GM21528 (cell line): ENCODE results near the gene TTC9.

ENCODE experiments used
- ATAC-seq: cut with Tn5 transposase; IDR thresholded peaks from one replicate; pipeline ENCODE4 v1.9.1; 2021; ENCODE audit warnings: mild to moderate bottlenecking, moderate library complexity; ENCODE audit not compliant: unreplicated experiment, low FRiP score

The TTC9 gene

DNA sequence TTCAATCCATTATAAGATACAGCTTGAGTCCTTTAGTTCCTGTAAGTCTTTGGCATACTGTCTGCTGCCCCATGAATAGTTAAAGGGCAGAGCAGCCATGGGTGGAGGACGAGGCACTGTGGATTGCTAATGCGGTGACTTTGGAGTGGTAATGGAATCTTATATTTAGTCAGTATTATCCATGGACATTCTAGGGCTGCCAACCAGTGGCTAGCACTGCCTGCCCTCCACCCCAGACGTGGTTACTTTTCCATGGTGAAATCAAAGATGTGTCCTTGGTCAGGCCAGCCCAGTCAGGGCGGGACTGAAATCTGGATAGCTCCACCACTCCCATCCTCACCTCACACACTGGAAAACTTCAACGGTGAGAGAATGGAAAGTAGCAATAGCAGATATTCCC, 2.3 kb downstream of the TTC9 start:
- ATAC-seq, result no peak

DNA sequence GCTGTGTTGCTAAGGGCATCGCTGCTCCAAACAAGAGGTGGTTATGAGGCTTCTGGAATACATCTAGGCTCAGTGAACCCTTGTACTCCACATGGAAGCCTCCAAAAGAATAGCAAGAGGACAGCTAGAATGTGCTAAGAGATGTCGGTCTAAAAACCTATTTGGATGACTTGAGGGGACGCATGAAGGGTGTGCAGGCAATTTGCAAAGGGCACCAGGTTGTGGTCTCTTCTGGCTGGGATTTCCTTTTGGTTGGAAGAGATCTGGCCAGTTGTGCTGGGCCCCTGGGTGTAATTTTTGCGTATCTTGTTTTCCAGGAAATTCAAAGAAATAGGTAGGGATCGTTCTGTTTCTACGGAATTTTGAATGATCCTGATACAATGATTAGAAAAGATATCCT, 4.2 kb downstream of the TTC9 start:
- ATAC-seq, result no peak

DNA sequence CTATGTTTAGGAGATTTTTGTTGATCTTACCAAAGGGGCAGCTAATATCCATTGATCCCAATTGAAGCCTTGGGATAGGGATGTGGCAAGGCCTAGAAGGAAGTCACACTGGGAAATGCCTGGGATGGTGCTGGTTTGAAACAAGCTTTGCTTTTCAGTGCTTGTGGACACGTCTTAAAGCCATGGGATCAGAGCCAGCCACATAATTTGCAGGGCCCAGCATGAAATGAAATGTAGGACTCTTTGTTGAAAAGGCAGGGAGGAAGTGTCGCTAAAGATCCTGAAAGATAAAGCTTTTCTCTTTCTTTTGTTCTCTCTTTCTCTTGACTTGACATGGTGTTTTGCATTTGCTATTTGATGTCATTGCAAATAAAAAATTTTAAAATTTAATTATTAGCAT, 5.0 kb downstream of the TTC9 start:
- no peak for ATAC-seq

DNA sequence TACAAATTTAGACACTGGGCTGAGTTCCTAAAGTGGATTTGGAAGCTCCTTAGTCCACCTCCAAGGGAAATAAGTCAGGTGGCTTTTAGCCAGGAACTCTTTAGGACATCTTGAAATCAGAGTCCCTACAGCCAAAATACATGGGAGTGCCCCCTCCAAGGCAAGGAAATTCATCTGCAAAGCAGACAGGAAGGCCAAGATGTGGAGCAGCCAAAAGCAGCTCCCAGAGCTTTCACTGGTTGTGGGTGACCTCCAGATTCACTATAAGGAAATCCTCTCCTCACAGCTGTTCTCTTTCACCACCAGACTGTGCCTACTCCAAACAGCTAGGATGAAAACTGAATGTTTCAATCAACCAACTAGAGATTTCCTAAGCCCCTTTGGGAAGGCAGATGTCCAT, 6.6 kb downstream of the TTC9 start:
- no peak for ATAC-seq

DNA sequence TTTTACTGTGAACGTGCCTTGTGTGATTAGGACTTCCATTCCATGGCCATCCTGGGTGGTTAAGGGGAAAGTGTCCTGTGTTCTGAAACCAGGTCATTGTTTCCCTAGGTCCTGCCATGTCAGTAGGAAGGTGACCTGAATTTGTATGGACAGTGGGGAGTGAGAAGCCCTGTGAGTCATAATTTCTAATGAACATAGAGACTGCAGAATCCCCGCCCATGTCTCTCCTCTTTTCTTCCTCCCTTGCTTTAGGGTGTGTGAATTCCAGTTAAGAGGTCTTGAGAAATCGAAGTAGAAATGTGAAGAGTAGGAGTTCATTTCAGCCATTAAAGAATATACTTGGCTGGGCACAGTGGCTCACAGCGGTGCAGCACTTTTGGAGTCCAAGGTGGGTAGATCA, 8.1 kb downstream of the TTC9 start:
- ATAC-seq, result no peak

DNA sequence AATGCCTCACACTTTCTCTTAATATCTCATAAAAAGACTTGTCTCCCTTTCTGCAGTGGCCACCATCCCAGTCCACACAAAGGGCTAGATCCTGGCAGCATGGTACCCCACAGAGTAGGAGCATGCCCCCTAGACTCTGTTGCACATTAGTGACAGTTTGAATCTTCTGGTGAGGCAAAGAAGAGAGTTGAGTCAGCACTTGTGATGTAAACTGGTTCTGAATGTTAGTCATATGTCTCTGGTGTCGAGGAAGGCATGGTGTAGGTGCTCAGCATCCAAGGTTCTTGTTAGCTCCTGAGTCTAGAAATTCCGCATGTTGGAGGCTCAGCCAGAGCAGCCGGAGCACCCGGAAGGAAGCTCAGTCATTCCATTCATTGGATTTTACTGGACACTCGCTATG, 9.8 kb downstream of the TTC9 start:
- no peak for ATAC-seq

DNA sequence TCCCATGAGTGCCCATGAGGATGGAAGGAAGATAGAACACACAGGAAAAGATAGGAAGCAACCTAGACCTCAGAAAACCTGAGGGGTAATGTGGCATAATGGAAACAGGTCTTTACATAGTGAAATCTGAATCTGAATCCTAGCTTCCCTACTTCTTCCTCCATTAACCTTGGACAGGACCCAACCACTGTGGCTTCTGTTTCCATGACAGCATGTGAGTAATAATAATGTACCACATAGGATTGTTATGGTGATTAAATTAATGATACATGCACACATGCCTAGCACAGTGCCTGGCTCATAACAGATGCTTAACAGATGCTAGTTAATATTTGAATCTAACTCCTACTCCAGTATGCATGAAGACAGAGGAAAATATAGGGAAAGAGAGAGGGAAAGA, 11.2 kb downstream of the TTC9 start:
- ATAC-seq, result no peak

DNA sequence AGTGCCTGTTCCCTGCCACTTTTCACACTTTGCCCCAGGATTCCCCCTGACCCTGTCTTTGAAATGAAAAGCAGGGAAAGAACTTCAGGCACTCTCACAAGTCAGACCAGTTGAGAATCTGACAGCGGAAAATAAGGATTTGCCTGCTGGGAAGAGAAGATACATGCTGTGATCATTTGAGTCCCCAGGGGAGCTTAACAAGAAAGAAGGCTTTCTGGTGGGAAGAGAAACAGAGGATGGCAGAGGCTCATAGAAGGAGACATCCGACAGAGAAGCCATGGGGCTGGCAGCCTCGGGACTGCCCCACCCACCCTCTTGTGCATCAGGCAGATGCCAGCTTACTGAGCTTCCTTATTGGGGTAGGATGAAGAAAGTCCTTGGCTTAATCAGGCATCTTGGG, 11.9 kb downstream of the TTC9 start:
- ATAC-seq, result no peak

DNA sequence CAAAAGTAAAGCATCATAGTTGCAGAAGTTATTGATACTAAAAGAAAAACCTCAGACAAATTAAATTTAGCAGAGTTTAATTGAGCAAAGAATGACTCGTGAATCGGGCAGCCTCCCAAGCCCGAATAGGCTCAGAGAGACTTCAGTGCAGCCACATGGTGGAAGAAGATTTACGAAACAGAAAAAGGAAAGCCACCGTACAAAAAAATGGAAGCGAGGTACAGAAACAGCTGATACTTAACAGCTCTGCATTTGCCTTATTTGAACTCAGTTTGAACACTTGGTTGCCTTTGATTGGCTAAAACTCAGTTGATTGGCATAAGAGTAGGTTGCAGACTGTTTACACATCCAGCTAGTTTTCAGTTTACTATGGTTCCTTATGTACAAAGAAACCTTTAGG, 12.9 kb downstream of the TTC9 start:
- peak; percentile 34 for ATAC-seq

DNA sequence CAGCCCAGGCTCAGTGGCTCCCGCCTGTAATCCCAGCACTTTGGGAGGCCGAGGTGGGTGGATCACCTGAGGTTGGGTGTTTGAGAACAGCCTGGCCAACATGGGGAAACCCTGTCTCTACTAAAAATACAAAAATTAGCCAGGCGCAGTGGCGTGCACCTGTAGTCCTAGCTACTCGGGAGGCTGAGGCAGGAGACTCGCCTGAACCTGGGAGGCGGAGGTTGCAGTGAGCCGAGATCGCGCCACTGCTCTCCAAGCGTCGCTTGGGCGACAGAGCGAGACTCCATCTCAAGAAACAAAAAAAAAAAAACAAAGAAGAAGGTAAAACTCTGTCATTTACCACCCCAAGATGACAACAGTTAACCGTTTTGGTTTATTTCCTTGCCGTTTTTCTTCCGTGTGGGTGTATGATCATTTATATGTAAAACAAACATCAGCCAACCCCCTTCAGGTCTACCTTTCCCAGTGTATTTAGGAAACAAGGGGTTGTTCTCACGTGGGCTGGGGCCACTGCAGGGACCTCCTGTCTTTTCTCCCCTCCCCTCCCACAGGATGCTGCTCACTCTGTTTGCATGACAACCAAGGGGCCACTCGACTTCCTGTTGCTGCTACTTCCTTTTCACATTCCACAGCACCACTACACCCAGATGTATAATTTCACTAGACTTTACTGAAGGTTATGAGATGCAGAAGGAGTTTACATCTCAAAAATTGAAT, 13.6 kb downstream of the TTC9 start:
- peak; percentile 62 for ATAC-seq

DNA sequence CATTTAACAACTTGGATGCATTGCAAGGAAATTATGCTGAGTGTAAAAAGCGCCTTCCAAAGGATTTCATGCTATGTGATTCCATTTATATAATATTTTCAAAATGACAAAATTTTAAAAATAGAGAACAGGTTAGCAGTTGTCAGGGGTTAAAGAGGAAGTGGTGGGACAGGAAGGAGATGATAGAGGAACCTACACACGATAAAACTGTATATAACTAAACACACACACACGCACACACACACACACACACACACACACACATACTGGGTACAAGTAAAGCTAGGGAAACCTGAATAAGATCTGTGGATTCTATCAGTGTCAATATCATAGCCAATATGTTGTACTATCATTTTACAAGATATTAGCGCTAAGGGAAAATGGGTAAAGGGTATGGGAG, 17.2 kb downstream of the TTC9 start:
- no peak for ATAC-seq

DNA sequence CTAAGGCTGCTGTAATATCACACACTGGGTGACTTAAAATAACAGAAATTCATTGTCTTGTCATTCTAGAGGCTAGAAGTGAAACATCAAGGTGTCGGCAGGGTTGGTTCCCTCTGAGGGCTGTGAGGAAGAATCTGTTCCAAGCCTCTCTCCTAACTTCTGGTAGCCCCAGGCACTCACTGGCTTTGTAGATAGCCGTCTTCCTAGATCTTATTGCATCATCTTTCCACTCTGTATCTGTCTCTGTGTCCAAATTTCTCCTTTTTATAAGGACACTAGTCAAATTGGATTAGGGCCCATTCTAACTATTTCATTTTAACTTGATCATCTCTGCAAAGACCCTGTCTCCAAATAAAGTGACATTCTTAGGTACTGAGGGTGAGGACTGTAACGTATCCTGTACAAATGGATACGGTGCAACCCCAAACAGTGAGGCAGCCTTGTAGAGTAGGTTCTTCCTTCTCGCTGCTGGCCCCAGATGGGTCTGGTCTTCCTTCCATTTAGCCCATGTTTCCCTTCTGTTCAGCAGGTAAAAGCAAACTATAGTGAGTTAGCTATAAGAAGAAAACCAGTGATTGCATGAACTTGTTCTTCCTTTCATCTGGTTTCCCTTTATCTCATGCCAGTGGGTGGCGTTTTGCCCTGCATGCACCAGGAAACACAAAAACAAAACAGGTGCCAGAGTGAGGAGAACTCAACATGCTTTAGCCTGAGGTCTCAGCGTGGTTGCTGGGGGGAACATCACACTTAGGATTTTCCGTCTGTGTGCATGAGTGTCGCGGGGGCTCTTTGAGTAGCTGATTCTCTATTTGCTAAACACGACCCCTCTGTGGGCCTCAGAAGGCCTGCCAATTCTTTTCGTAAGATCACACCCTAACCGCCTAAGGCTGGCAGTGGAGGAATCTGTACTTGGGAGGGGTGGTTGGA, 19.5 kb downstream of the TTC9 start:
- ATAC-seq, result no peak

DNA sequence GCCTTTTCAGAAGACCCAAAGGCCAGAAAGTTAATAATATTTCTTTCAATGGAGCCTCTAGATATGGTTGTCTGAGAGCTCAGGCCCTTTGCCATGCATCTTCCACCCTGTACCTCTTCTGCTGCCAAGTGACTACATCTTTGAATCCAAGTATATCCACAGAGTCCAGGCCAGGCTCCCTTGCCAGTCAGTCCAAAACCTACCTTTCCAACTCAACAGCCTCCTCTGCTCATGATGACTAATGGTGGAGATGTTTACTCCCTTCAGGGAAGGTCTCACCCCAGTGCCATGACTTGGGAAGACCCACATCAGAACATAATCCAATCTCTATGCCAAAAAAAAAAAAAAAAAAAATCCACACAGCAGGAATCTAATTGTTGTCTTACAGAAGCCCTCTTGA, 20.4 kb downstream of the TTC9 start:
- no peak for ATAC-seq

DNA sequence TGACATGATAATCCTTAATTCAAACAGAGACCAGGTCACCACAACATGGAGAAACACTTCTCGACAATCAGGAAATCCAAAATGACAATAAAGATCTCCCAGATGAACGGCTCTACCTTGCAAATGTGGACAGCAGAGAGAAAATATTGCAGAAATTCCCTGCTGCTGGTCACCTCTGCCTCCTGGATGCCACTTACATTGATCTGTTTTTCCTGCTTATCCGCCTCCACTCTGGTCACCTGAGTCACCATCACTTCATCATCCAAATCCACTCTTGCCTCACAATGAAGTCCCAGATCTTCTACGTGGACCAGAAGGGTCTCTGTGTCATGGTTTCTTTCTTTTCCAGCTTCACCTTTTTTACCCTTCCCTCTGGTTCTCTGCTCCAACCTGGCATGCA, 21.1 kb downstream of the TTC9 start:
- no peak for ATAC-seq

DNA sequence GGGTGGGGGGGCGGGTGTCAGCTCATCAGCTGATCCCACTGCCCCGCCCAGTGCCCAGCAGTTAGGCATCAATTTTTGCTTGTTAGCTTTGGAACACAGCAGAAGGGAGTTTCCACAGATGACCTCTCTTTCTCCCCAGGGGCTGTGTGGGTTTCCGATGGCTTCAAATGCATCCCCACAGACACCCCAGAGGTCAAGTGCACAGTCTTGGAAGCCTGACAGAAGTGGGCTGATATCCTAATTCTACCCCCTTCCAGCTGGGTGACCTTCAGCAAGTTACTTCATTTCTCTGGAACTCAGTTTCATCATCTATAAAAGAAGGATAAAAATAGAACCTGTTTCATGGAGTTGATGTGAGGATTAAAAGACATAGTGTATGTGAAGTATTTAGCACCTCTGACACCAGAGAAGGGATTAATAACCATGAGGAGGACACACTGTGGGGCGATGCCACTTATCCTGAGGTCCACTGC, 22.0 kb downstream of the TTC9 start:
- ATAC-seq, result no peak

DNA sequence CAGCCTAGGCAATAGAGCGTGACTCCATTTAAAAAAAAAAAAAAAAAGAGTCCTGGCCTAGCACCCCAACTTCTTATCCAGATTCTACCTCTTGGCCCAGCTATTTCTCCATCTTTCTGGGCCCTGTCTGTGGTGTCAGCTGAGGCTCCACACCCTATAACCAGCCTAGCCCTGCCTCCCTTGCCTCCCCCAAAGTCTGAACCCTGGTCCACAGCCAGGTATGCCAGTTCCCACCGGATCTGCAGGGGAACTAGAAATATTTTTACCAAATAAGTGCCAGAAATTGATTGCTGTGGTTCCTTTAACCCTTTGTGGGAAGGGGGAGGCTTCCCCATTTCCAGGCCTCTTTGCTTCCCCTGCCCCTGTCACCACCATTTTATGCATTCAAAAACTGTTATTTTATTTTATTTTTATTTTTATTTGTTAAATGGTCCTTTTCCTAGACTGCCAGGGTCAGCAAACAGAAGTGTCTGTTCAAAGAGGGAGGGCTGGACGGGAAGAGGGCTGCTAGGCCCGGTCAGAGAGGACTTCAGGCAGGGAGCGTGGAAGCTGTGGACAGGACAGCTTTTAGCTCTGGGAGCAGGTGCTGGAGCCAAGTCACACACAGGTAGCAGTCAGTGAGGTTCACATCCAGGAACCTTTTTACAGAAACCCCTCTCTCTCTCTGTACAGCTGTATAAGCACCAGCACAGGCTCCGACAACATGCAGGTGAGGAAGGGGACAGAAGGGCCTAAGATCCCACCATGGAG, 23.2 kb downstream of the TTC9 start:
- ATAC-seq, result peak; percentile 18

DNA sequence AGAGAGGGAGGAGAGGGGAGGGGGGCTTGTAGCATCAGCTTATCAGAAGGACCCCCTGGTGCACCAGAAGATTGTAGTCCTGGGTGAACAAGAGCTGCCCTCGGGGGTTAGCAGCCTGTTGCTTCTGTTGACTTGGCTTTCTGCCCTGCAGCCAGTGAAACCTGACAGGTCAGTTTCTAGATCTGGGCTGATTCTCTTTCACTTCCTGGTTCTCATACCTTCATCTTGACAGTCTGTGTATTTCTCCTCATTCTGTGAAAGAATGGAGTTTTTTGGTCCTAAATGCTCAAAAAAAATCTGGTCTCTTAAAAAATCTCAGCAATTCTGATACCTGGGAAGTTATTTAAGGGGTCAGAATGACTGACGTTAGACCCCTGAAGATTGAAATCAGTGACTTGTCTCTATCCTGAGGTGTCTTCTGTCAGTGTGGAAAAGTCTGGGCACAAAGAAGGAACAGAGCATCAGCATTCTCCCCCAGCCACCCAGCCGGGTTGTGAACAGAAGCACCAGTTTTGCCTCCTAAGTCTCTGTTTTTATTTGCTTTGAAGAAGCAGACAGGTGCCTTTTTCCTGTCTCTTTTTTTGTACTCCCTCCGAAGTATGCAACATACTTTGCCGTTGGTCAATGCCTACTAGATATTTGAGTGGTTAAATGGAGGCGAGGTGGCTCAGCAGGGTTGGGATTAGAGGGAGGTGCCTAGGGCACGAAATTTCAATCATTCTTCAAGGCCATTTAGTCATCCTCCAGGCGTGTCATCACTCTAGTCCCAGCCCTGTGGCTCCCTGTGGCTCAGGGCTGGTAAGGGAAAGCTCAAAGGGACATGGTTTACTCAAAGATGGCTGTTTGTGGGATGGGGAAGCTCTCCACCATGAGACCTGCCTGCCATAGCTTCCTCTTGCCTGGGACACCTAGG, 24.0 kb downstream of the TTC9 start:
- ATAC-seq, result peak; percentile 66

DNA sequence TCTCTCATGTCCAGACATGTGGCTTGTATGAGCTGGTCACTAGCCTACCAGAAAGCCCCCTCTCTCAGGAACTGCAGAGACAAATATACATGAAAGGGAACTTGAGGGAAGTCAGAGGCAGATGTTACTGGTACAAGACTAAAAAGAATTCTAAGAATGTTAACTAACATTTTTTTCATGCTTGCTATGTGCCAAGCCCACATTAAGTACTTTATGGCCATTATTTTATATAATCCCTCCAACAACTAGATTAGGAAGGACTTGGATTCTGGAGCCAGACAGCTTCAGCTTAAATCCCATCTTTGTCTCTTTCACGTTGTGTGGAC, 24.6 kb downstream of the TTC9 start:
- no peak for ATAC-seq

DNA sequence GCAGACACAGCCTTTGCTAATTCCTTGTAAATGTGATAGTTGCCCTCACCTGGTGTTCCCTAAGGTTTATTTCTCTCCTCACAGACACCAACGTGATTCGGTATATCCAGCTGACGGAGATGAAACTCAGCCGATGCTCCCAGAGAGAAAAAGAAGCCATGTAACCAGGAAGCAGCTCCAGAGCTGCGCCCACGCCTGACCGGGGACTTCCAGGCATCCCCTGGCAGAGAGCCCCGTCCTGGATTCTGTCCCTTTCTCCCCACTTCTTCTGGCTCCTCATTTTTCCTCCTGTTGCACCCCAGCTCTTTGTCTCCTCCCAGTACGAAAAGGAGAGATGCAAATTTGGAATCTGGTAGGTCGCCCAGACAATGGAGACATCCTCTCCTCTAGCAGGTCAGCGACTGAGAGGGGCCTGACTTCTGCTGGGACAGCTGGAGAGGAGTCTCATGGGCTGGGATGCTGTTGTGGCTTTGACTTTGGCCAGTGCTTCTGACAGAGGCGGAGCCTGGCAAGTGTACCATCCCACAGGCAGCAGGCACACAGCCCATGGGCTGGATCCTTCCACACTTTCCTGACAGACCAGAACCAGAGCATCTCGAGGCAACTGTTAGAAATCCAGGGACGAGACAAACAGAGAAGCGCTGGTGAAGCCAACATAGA, 29.4 kb downstream of the TTC9 start:
- no peak for ATAC-seq
